T-cell (primary cell): ENCODE measurements around the gene COPA. TPM values are rescaled to one million over a fixed set of nuclear protein-coding genes. Genes with fewer than 3 reads are reported as not detected.
A peak's percentile ranks its signal among the peaks of the same experiment; 100 is the strongest.

ENCODE experiments used
- ATAC-seq, 4 experiments: fragments of 200-7000 bp in 3 of 4; fragments of 150-1000 bp in 1 of 4; cut with Tn5 transposase; replicated peaks in 1 of 4; 1 replicate in 3 of 4; 2 replicates in 1 of 4; pipeline ENCODE4 v1.10.0; 2021; ENCODE audit warnings: moderate library complexity in 3 of 4, mild to moderate bottlenecking in 2 of 4, moderate number of reproducible peaks in 1 of 4
- CTCF ChIA-PET, 2 donors: fragments of 300-600 bp; sonication (Branson Sonifier 250); formaldehyde crosslinking; loops; one replicate each; lab custom pipeline; 2022; ENCODE audit warnings: antibody characterized with exemption in 2 of 2; lab: Charles Lee
- POLR2A ChIA-PET, 2 donors: fragments of 300-600 bp; sonication (Branson Sonifier 250); formaldehyde crosslinking; loops; one replicate each; lab custom pipeline; 2022; ENCODE audit warnings: antibody characterized with exemption in 2 of 2; lab: Charles Lee
- DNase-seq, 35 experiments: peaks; one replicate each; pipeline versions ENCODE4 v3.0.0 to v3.0.0-alpha.2; 2013 to 2023
- H3K27ac ChIP-seq: one replicate; pipeline ENCODE4 v1.5.1; 2013; ENCODE audit warnings: low read length
- H3K27me3 ChIP-seq, 2 experiments: replicated peaks in 1 of 2; 1 replicate in 1 of 2; 2 replicates in 1 of 2; pipeline versions ENCODE4 v1.6.1 to v1.7.0; 2013; ENCODE audit warnings: low read length in 1 of 2, mixed read lengths in 1 of 2; ENCODE audit not compliant: control insufficient read depth in 2 of 2, insufficient read depth in 2 of 2; ENCODE audit errors: extremely low read depth in 1 of 2
- H3K36me3 ChIP-seq, 2 donors: 1 replicate in 1 of 2; 2 replicates in 1 of 2; pipeline versions ENCODE4 v1.6.1 to v1.7.0; 2013; ENCODE audit warnings: low read length in 1 of 2; ENCODE audit not compliant: control insufficient read depth in 2 of 2, insufficient read depth in 1 of 2; ENCODE audit errors: extremely low read depth in 1 of 2
- H3K4me1 ChIP-seq, 2 experiments: 1 replicate in 1 of 2; 2 replicates in 1 of 2; pipeline versions ENCODE4 v1.6.1 to v1.7.0; 2013; ENCODE audit warnings: low read length in 2 of 2, mixed read lengths in 1 of 2; ENCODE audit not compliant: insufficient read depth in 2 of 2, control insufficient read depth in 1 of 2; ENCODE audit errors: extremely low read depth in 1 of 2
- H3K4me3 ChIP-seq, 2 donors: 1 replicate in 1 of 2; 2 replicates in 1 of 2; pipeline versions ENCODE4 v1.5.1 to v1.7.0; 2013; ENCODE audit warnings: mild to moderate bottlenecking in 2 of 2, low read length in 1 of 2, moderate library complexity in 1 of 2; ENCODE audit not compliant: control insufficient read depth in 1 of 2; ENCODE audit errors: extremely low read depth in 1 of 2
- H3K9me3 ChIP-seq: 2 replicates; pipeline ENCODE4 v1.7.0; 2013
- H3K27ac Mint-ChIP-seq, 2 donors: one replicate each; pipeline ENCODE4 v1.8.0; 2020 to 2021; ENCODE audit warnings: mild to moderate bottlenecking in 2 of 2, mixed read lengths in 2 of 2
- H3K27me3 Mint-ChIP-seq, 2 donors: one replicate each; pipeline ENCODE4 v1.8.0; 2021 to 2022; ENCODE audit warnings: mixed read lengths in 2 of 2
- H3K36me3 Mint-ChIP-seq: one replicate; pipeline ENCODE4 v1.8.0; 2021; ENCODE audit warnings: mixed read lengths
- H3K4me1 Mint-ChIP-seq, 3 donors: one replicate each; pipeline ENCODE4 v1.8.0; 2020 to 2022; ENCODE audit warnings: mixed read lengths in 3 of 3, mild to moderate bottlenecking in 1 of 3
- H3K4me3 Mint-ChIP-seq, 3 donors: one replicate each; pipeline ENCODE4 v1.8.0; 2020 to 2022; ENCODE audit warnings: mild to moderate bottlenecking in 3 of 3, mixed read lengths in 3 of 3, moderate library complexity in 3 of 3
- H3K9me3 Mint-ChIP-seq, 3 donors: one replicate each; pipeline ENCODE4 v1.8.0; 2020 to 2022; ENCODE audit warnings: mixed read lengths in 3 of 3
- WGBS: methylation state at CpG from one replicate; pipeline ENCODE4 v1.1.5; 2013; ENCODE audit warnings: missing lambda C conversion rate; ENCODE audit not compliant: insufficient coverage; 5-methylcytosine and 5-hydroxymethylcytosine counted together
- total RNA-seq, 35 experiments: library from RNA in 6 of 35; stranded (reverse) in 6 of 35; fragments of 120-200 nt in 1 of 35; gene quantifications; one replicate each; pipeline versions ENCODE4 v1.2.1 to v1.2.4 and lab custom pipeline; 2013 to 2026

Gene COPA
- total RNA-seq, 5 donors from 2014 or later (not counting 1 experiment from before 2014, with no cell fraction given), result 106 to 126 (median 111) TPM

DNA sequence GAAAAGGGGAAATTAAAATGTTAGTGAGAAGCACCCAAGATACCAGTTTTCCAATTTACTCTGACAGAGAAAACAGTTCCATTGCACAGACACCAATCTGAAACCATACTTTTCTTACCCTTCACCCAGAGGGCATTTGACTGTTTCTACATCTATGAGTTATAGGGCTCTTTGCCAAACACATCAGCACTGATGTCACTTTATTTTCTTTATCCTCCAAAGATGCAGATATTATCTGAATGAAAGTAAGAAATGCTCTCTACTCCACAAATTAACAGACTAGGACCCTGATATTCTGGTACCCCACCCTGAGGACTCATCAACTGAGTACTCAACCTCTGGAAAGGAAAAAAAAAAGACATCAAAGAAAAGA lies 33.9 kb downstream of the COPA start:
- Mint-ChIP-seq H3K4me1 (no peaks in the 10 kb centered on the region), H3K27me3 (no peaks in the 10 kb centered on the region), H3K36me3 (peaks cover 74% of the 10 kb centered on the region), H3K4me3 (no peak overlapping the region), H3K9me3 (no peaks in the 10 kb centered on the region), H3K27ac (peak overlapping the region in 1 of 2 donors; percentile 6)
- H3K9me3 ChIP-seq, result no peaks in the 10 kb centered on the region
- ChIA-PET CTCF (no interaction called here), POLR2A (interaction anchor here in 1 of 2 donors (0.6 kb wide), 1 partner anchor 399 kb away, joined by 4 read pairs; no protein-coding TSS in a partner anchor)
- peaks cover 7 to 91% of the 10 kb centered on the region in 2 donors for H3K36me3 ChIP-seq
- H3K27me3 ChIP-seq, result no peaks in the 10 kb centered on the region
- H3K4me3 ChIP-seq, result no peak overlapping the region
- H3K4me1 ChIP-seq, result no peaks in the 10 kb centered on the region
- no peak for DNase-seq
- no peak for ATAC-seq
- no peak overlapping the region for H3K27ac ChIP-seq

DNA sequence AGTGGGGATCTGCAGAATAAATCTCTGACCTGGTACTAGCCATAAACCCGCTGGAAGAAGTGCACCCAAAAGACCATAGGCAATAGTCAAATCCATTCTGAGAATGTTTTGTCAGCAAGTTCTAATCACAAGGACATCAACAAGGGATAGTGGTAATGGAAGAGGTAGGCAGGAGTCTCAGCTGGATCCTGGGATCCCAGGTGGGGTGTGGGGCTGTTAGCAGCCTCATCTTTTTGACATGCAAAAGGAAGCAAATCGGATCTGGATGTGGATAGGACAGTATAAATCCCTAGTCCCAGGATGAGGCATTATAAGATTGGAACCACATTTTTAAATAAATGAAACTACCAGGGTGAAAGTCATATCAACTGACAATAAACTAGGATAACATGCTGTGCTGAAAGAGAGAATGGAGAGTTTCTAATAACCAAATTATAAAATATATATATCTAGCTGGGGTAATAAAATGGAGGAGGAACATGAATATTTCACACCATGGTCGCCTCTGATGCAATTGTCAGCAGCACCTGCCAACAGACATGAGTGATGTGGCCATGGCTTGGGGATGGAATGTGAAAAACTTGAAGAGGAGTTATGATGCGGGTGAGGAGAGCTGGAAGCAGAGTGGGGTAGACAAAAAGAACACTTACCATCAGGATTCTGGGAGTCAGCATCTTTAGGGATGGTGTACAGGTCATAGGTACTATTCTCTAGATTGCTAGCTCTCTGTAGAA lies 34.4 kb downstream of the COPA start:
- POLR2A ChIA-PET, result interaction anchor here in 1 of 2 donors (0.6 kb wide), 1 partner anchor 399 kb away, joined by 4 read pairs; no protein-coding TSS in a partner anchor

DNA sequence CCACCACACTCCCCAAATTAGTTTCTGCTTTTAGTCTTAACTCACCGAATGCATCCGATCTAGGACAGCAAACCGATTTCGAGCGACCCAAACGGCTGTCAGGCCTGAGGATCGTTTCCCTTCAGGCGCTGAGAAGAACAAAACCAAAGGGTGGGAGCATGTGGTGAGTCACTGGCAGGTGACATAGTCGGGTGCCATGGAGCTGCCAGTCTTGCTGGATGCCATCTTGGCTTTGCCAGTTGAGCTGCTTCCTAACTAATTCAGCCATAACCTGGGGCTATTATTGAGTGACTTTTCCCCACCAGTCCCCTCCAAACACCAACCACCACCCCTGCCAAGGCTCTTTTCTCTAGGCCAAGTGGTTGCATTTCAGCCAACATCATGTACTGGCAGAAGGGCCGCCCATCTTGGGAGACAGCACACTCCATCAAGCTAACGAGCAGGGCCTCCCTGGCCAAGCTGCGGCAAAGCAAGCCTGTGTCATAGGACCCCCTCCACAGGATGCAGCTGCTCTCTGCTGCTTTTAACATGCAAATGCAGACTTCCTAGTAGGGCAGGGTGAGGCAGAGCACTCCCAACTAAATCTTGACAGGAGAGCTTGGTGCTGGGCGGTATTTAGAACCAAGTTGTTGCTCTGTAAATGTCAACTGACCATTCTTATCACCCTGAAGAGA lies 35.8 kb downstream of the COPA start:
- no peak overlapping the region for H3K4me3 ChIP-seq
- Mint-ChIP-seq H3K36me3 (peaks cover 64% of the 10 kb centered on the region), H3K4me1 (no peaks in the 10 kb centered on the region), H3K27me3 (no peaks in the 10 kb centered on the region), H3K9me3 (no peaks in the 10 kb centered on the region), H3K27ac (no peak overlapping the region), H3K4me3 (no peak overlapping the region)
- no peak overlapping the region for H3K27ac ChIP-seq
- no peak for DNase-seq
- no peak for ATAC-seq
- no peaks in the 10 kb centered on the region for H3K9me3 ChIP-seq
- WGBS, result 98% methylated on average over 9 of the region's 13 CpGs
- no peaks in the 10 kb centered on the region for H3K27me3 ChIP-seq
- POLR2A ChIA-PET, result no interaction called here
- CTCF ChIA-PET, result interaction anchor here (0.6 to 1.5 kb wide), 2 partner anchors 15 to 16 kb away, joined by 3 read pairs; no protein-coding TSS in a partner anchor
- no peaks in the 10 kb centered on the region for H3K4me1 ChIP-seq
- H3K36me3 ChIP-seq, result peaks cover 7 to 88% of the 10 kb centered on the region in 2 donors

More for the DNA sequence above, 34.4 kb downstream of the COPA start:
- Histone ChIP-seq H3K36me3 (peaks cover 7 to 90% of the 10 kb centered on the region in 2 donors), H3K4me3 (no peak overlapping the region), H3K27me3 (no peaks in the 10 kb centered on the region), H3K27ac (no peak overlapping the region), H3K4me1 (no peaks in the 10 kb centered on the region), H3K9me3 (no peaks in the 10 kb centered on the region)
- 100% methylated on average over 2 of the region's 4 CpGs for WGBS
- H3K4me1 Mint-ChIP-seq, result no peaks in the 10 kb centered on the region
- H3K36me3 Mint-ChIP-seq, result peaks cover 70% of the 10 kb centered on the region
- H3K4me3 Mint-ChIP-seq, result no peak overlapping the region
- no peaks in the 10 kb centered on the region for H3K27me3 Mint-ChIP-seq
- no peak for DNase-seq
- peak overlapping the region in 1 of 2 donors; percentile 1 for H3K27ac Mint-ChIP-seq
- no peaks in the 10 kb centered on the region for H3K9me3 Mint-ChIP-seq
- ATAC-seq, result no peak
- CTCF ChIA-PET, result interaction anchor here (0.6 kb wide), 4 partner anchors 9 to 332 kb away, joined by 3 to 8 read pairs (median 3); no protein-coding TSS in a partner anchor

DNA sequence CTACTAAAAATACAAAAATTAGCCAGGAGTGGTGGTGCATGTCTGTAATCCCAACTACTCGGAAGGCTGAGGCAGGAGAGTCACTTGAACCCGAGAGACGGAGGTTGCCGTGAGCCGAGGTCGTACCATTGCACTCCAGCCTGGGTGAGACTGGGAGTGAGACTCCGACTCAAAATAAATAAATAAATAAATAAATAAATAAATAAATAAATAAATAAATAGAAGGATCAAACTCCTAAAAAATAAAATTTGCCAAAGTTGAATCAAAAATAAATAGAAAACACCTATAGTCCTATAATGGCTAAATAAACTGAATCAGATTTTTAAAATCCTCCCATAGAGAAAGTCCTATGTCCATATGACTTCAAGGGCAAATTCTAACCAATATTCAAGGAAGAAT lies 42.9 kb downstream of the COPA start:
- POLR2A ChIA-PET, result no interaction called here
- no peak overlapping the region for H3K27ac Mint-ChIP-seq
- H3K4me3 Mint-ChIP-seq, result no peak overlapping the region
- no peaks in the 10 kb centered on the region for H3K9me3 ChIP-seq
- no peaks in the 10 kb centered on the region for H3K27me3 ChIP-seq
- peaks cover 7 to 78% of the 10 kb centered on the region in 2 donors for H3K36me3 ChIP-seq
- H3K9me3 Mint-ChIP-seq, result no peaks in the 10 kb centered on the region
- DNase-seq, result no peak
- no peak for ATAC-seq
- no CpG with 5 or more reads among the region's 7 CpGs for WGBS
- H3K27ac ChIP-seq, result no peak overlapping the region
- no peaks in the 10 kb centered on the region for H3K4me1 Mint-ChIP-seq
- H3K36me3 Mint-ChIP-seq, result peaks cover 54% of the 10 kb centered on the region
- CTCF ChIA-PET, result interaction anchor here in 1 of 2 donors (1.1 kb wide), 1 partner anchor 8 kb away, joined by 3 read pairs; no protein-coding TSS in a partner anchor
- H3K4me3 ChIP-seq, result no peak overlapping the region
- no peaks in the 10 kb centered on the region for H3K4me1 ChIP-seq
- H3K27me3 Mint-ChIP-seq, result no peaks in the 10 kb centered on the region

DNA sequence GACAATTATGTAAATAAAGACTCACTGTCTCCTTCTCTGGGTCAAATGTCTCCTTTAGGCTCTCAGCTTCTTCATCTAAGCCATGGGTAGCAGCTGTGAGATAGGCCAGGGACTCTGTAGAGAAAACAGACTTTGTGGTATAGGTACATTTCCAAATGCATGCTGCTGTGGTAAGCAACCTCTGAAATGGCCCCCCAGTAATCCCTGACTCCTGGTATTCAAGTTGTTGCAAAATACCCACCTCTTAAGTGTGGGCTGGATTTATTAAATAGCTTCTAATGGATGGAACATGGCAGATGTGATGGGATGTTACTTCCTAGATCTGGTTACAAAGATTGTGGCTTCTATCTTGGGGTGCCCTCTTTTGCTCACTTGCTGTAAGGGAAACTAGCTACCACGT lies 47.0 kb downstream of the COPA start:
- WGBS, result 100% methylated on average over 1 of the region's 1 CpG
- H3K4me3 ChIP-seq, result no peak overlapping the region
- H3K27me3 ChIP-seq, result no peaks in the 10 kb centered on the region
- Mint-ChIP-seq H3K9me3 (no peaks in the 10 kb centered on the region), H3K4me1 (peaks cover 0 to 3% (median 2%) of the 10 kb centered on the region in 3 donors), H3K27me3 (no peaks in the 10 kb centered on the region), H3K27ac (no peak overlapping the region), H3K36me3 (peaks cover 83% of the 10 kb centered on the region), H3K4me3 (no peak overlapping the region)
- POLR2A ChIA-PET, result no interaction called here
- H3K27ac ChIP-seq, result no peak overlapping the region
- H3K9me3 ChIP-seq, result no peaks in the 10 kb centered on the region
- peaks cover 0 to 3% of the 10 kb centered on the region in 2 experiments for H3K4me1 ChIP-seq
- CTCF ChIA-PET, result interaction anchor here in 1 of 2 donors (1.0 kb wide), 1 partner anchor 8 kb away, joined by 4 read pairs; no protein-coding TSS in a partner anchor
- H3K36me3 ChIP-seq, result peaks cover 7 to 91% of the 10 kb centered on the region in 2 donors
- DNase-seq (no peak), ATAC-seq (no peak)
